Stimulated activated CD4-positive, alpha-beta T cell treated with anti-CD3 and anti-CD28 coated beads, Interleukin-2, amount 100 ng/mL, for 24 hours (primary cell): Measurements from ENCODE around the gene MTMR6.

Experiments
- DNase-seq, 2 donors: peaks; one replicate each; pipeline ENCODE4 v3.0.0-alpha.2; 2020

MTMR6 gene

DNA sequence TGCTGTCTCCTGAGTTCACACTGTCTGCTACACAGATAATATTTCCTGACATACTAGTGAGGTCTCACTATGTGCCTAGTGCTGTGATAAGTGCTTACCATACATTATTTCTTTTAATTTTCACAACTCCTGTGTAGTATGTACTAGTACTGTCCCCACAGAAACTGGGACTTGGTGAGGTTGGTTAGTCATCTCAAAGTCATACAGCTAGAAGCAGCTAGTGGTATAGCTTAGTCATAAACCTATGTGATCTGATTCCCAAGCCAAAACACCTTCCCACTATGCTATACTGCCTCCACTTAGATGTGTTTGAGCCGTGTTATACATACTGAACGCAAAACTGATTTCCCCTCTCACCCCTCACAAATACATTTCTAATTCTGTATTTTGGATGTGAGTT is 10.5 kb downstream of the MTMR6 start:
- no peak for DNase-seq

DNA sequence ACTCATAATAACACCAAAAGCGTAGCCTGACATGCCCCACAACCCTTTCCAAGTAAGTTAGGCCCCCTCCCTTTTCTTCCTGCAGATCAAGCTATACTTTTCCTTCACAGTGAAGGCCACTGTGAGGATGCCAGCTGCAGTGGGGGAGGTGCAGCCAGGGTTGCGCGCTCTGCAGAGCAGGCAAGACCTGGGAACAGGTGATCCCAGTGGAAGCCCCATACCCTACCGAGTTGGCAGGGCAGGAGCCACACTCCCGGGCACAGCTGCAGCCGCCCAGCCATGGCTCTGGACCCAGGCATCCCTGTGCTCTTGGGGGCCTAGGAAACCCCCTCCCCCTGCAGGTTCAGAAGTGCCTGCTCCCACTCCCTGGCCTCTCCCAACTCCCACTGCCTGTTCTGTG is 18.7 kb downstream of the MTMR6 start:
- no peak for DNase-seq

DNA sequence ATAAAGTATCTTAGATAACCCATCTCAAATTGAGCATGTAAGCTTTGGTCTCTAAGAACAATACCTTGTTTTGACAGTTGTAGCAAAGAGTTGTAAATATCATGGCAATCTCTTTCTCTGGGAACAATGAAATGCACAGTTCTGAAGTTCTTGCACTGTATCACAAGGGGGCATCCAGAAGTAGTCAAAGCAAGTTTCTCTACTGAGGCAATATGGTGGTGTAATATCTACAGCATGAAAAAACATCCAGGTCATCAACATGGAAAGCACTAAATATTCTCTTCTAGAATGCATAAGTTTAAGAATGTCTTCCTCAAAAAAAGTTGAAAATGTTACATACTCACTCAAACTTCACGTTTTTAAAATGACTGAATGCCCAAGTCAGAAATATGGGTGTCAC is 19.6 kb downstream of the MTMR6 start:
- DNase-seq = no peak

DNA sequence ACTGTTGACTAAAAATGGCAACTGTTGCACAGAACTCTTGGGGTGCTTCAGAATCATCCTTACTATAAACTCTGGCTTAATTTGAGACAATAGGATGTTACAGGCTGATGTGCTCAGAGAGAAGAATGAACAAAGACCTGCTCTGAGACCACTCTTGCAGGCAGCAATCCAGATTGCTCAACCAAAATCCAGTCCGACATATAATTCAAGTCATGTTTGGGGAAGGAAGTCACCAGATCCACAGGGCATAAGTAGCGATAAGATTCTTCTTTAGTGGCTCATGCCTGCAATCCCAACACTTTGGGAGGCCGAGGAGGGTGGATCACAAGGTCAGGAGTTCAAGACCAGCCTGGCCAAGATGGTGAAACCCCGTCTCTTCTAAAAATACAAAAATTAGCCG is 20.6 kb downstream of the MTMR6 start:
- DNase-seq = no peak

DNA sequence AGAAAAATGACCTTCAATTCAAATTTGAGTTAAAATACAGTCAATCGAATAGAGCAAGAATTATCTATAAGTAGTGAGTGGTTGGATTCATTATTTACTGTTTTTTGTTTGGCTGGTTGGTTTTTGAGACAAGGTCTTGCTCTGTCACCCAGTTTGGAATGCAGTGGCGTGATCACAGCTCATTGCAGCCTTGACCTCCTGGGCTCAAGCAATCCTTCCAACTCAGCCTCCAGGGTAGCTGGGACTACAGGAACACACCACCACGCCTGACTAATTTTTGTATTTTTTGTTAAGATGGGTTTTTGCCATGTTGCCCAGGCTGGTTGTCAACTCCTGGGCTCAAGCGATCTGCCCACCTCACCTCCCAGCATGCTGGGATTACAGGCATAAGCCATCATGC is 25.0 kb downstream of the MTMR6 start:
- DNase-seq = no peak

DNA sequence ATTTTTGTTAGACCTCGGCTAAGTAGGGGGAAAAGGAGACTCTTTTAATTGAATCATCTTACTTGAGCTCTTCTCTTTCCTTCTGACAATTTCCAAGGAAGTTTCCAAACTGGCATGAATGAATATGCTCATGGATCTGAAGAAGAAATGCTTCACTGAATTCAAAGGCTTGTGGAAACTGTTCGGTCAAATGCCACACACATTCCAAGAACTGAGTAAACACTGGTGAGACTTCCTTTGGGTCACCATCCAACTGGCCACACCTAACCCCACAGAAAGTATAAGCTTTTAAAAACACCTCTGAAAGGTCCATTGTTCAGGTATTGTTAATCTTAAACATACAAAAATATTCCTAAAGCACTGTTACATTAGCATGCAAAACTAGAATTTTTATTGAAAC is 33.6 kb downstream of the MTMR6 start:
- no peak for DNase-seq

DNA sequence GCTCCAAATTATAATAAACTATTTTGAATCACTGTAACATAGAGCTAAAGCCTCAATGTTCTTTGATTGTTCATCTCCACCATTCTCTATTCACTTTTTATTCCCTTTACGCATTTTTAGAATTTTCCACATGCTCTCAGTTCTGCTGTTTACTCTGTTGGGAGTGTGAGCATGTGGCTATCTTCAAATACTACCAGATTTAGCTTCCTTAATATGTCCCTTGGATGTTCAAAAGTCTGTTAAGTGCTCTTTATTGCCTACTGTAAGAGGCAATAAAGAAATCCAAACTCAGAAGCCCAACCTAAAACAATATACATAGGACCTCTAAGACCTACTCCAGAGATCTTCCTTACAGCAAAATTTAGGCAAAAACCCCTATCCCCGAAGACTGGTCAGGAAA is 34.5 kb downstream of the MTMR6 start:
- DNase-seq = no peak

DNA sequence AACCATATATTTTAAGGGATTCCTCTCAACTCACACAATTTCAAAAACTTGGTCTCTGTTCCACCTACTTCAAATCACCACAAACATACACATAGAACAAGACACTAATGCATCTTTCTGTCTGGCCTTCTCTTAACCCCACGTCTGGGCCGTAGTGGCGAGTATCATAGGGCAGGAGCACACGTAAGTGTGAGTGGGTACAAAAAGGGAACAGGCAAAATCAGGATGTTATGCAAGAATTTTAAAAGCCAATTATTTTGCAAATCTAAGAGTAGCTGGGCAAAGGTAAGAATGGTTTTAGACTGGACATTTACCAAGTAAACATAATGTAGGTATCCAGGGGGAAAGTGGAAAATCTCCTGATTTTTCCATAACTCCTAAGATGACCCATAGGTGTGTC is 35.1 kb downstream of the MTMR6 start:
- DNase-seq = no peak

DNA sequence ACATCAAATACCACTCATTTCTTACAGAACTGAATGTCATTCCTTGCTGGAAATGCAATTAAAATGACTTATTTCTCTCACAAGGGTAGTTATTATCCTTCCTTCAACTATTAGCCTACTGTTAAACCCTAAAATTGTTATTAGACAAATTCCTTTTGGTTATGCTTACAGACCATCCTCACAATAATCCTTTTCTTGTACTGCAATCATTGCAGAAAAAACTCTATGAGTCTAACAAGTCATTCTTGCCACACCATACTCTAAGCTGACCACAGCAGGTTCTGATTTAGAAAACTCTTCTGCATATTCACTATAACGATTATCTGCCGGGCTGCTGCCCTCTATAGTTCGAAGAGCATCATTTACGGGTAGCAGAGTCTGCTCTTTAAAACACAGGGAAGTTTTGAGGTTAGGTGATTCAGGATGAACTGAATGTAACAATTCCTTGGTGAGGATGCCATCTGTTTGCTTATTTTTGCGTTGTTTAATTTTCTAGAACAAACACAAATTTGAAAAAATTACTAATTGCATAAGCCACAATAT is 38.2 kb downstream of the MTMR6 start:
- no peak for DNase-seq

DNA sequence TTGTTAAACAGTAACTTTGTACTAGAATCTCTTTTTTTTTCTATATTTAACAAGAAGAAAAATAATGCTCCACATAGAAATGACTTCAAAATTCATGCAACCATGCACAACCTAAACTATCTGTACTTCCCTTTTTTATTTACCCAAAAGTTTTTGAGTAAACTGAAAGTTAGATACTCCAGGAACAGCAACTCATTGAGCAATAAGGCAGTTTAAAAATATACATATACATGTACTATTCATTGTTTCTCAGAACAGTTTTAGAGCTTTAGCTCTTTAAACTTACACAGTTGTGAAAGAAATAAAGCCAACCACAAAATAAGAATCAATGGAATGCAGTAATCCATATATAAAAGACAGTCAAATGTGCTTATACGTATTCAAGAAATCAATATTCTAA is 39.2 kb downstream of the MTMR6 start:
- DNase-seq = no peak

DNA sequence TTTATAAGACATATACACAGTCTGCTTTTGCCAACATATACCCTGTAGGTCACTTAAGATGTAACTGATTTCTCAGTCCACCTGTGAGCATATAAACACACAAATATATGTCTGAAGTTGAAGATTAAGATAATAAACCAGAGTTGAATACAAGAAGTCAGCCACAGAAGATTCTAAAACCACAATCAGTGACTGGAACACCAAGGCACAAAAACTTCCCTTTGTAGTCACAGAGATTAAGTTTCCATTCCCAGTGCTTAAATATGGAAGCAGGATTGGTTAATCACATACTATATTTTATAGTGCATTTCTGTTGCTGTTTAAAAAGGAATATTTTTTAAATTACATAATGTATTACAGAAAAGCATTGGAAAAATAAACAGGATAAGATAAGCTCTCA is 39.9 kb downstream of the MTMR6 start:
- no peak for DNase-seq

DNA sequence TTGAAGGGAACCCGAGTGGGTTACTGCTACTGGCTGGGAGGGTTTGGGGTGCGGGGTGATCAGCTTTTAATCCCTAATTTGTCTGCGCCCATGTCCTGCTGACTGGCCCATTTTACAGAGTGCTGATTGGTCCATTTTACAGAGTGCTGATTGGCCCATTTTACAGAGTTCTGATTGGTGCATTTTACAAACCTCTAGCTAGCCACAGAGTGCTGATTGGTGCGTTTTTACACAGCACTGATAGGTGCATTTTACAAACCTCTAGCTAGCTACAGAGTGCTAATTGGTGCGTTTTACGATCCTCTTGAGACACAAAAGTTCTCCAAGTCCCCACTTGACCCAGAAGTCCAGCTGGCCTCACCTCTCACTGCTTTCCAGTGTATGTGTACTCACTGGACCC is 43.2 kb downstream of the MTMR6 start:
- no peak for DNase-seq

DNA sequence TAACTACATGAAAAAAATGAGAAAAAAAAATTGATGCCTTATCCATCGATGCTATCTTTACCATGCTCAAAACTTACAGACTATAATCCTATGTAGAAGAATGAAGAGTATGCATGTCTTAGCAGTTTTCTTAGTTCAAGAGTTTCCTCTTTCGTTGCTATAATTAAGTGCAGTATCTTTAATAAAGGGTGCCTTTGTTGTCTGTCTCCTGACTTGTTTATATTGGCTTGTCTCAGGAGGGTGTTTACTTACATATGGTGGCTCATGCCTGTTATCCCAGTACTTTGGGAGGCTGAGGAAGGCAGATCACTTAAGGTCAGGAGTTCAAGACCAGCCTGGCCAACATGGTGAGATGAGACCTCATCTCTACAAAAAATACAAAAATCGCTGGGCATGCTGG is 44.3 kb downstream of the MTMR6 start:
- DNase-seq = no peak

DNA sequence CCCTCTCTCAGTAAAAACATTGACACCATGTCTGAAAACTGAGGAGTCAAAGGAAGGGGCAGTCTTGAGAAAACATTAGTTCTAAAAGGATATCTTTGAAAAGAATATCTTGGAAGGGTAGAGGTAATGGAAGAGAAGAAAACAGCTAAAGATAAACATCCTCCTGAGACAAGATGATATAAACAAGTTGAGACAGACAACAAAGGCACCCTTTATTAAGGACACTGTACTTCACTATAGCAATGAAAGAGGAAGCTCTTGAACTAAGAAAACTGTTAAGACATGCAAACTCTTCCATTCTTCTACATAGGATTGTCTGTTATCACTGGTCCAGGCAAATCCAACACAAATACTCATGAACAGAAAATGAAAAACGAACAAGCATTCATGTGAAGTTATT is 46.3 kb downstream of the MTMR6 start:
- DNase-seq = no peak

DNA sequence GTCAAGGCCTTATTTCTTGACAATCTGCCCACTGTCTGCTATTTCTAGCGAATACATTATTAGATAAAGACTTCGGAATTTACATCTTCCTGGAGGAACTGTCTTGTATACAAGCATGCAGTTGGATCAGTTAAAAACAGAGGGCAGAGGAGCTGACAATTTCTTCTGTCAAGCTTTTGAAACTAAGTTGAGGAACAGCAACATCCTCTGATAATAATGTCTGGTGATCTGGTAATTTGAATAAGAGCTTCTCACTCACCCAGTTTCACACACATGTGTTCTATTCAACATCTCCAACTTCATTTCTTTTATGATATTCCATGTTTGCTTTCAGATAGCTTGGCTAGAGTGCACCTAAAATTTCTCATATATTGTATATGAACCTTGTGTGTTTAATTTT is 50.2 kb downstream of the MTMR6 start:
- DNase-seq = no peak

DNA sequence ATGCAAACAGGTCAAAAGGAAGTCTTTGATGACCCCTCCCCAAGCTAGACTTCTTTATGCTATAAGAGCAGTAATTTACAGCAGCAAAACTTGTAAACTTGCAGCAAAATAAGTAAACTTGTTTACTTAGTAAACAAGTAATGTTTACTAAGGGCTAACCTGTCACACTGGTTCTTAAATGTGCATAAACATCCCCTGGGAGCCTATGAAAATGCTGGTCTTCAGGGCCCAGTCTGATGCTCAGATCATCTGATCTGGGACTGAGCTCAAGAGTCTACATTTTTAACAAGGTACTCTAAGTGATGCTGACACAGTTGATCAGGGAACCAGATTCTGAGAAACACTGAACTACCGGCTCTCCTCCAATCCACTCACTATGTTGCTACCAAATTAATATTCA is 53.4 kb downstream of the MTMR6 start:
- DNase-seq = no peak

DNA sequence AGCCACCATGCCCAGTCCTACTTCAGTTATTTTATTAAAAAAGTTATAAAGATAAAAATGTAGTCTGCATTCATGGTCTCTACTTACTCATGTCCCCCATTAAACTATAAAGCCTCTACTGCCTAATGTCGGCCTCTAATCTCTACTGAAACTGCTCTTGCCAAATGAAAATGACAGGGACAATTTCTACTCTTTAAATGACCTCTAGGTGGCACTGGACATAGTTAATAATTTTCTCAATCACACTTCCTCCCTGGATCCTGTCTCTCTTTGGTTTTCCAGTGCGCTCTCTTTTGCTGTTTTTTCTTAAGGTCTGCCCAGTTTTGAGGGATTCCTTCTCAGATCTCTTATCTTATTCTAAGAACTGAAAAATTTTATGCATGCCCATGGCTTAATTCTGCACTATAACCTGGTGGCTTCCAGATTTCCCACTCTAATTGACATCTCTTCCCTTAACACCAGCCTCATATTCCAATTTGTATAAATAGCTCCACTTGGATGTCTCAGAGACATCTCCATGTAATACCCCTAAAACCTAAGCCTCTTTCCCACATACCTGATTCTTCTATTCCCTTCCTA is 54.3 kb downstream of the MTMR6 start:
- DNase-seq = no peak

DNA sequence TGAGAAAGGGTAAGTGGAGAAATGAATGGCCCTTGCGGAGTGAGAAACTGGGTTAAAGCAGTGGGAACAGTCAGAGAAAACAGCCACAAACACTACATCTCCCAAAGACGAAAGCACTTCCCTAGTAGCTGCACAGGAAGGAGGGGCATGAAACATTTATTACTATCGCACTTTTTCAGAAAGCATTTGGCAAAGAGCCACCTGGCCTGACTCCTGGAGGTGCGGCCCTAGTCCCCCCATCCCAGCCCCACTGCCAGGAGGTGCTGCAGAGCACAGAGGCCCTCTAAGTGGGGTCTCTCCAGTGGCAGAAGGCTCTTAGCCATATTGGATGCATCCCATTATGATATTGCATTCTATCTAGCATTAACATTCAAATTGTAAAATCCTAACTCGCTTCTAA is 55.8 kb downstream of the MTMR6 start:
- DNase-seq = no peak

DNA sequence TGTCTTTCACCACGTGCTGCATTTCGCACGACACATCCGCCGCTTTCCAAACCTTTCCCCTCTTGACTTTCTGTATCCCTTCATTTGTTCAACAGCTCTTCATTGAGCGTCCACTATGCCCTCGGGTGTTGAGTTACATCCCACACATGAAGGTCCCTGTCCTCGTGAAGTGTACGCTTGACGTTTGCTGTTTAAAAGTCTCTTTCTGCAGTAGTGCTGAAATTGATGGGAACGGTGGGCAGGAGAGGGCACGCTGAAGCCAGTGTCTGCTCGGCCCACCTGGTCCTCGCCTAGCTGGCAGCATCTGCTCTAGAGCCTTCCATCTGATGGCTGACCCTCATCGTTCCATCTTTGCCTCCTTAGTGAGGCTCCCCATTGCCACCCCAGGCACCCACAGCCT is 59.6 kb downstream of the MTMR6 start:
- no peak for DNase-seq

DNA sequence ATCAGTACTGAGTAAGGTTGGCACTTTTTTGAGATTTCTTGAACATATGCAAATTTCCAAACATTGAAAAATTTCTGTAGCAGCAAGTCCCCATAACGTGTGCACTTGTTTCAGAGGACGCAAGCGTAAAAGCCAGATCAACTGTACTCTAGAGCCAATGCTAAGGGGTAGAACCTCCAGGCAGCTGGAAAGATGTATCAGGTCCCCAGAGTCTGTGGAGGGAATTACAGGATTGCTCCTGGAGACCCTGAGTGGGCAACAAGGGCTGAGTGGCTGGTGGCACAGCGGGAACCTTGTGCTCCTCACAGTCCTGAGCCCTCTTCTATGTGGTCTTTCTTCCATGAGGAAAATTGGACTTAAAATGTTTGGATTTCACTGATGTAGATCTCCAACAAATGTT is 61.3 kb downstream of the MTMR6 start:
- no peak for DNase-seq

DNA sequence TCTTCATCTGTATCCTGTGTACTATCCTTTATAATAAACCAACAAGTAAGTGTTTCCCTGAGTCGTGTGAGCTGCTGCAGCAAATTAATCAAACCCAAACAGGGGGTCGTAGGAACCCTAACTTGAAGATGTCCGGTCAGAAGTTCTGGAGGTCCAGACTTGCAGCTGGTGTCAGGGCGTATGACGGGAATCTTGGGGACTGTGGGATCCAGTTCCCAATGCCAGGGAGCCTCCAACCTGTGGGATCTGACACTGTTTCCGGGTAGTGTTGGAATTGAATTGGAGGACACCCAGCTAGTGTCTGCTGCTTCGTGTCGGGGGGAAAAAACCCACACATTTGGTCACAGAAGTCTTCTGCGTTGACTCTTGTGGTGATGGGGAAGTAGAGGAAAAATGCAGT is 63.1 kb downstream of the MTMR6 start:
- no peak for DNase-seq

DNA sequence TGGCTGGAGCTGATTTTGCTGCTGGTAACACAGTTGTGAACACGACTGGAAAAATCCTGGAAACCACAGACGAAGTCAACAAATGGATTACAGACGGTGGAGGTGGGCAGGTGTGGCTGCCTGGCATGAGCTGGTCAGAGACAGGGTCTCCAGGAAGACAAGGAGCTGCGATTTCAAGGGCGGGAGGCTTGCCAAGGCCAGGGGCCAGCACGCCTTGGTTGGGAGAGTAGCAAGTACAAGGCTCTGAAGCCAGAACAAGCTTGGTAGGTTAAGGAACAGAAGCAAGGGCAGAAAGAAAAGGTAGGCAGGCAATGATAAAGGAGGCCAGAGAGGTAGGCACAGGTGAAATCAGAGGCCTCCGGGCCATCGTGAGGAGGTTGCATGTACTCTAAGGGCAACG is 64.5 kb downstream of the MTMR6 start:
- DNase-seq = no peak

DNA sequence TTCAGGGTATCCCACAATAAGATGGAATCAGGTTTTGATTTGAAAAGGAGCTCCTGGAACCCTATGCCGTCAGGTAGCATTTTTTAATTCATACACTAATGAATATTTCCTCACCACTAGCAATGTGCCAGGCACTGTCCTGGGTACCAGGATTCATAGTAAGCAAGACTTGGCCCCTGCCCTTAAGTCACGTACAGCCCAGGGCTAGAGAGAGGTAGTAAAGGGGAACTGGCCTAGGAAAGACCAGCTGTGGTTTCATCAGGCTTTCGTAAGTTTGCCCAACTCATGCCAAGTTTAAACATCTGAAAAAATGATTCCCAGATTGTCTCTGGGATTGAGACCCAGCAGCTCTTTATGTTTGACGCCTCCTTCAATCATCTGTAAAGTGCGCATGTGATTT is 69.3 kb downstream of the MTMR6 start:
- DNase-seq = no peak

DNA sequence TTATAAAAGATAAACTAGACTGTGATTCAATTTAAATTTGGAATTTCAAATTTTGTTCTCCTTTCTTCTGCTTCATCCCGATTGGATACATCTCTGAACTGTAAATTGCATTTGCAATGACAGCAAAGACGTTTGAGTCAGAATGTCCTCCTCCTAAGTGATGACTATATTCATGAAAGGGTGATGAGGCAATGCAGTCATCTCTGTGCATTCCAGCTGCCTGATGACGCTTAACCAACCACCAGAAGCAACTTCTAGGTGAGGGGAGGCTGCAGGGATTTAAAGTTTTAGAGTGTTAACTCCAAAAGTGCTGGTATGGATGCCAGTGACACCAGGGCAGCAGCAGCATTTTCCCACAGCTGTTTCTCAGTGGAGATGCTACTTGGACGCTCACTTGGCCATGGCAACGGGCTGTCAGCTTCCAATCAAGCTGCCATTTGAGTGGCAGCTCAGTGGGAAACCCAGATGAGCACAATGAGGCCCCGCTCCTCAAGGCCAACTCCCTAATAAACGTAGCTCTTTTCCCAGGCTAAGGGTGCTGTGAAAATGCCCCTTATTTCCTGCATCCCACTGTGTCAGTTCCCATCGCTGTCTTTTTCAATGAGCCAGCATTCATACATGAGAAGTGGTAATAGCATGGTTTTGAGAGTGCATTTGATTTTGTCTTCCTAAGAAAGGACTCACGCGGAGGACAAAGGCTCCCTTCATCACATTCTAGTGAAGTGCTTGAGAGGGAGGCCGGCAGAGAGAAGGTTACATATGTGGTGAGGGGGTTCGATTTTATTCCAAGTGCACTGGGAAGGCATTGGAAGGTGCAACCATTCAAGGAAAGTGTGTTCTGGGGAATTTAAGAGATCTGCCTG is 70.0 kb downstream of the MTMR6 start:
- DNase-seq = no peak

DNA sequence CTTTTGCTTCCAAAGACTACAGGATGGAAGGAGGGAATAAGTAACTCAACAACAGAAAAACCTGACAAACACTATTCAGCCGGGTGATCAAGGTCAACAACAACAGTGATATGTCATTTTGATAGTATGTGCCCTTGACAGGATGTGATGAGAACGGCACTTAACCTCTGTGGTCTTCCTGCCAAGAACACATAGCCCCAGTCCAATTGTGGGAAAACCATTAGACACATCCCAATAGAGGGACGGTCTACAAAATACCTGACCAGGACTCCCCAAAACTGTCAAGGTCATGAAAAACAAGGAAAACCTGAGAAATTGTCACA is 72.1 kb downstream of the MTMR6 start:
- no peak for DNase-seq
